Eye (tissue), 1 donor: ENCODE results near the gene MAP2K5.
A peak's percentile ranks its signal among the peaks of the same experiment; 100 is the strongest.

Experiments
- DNase-seq: peaks from one replicate; pipeline ENCODE4 v3.0.0-alpha.2; 2015

MAP2K5 gene

GRCh38 chr15:67827562-67828277, 285.2 kb downstream of the MAP2K5 start:
- peak; percentile 47 for DNase-seq

- peak; percentile 64 for DNase-seq
Measured at GRCh38 chr15:67828278-67828968, 285.9 kb downstream of the MAP2K5 start.

GRCh38 chr15:67828969-67829646, 286.6 kb downstream of the MAP2K5 start:
- DNase-seq: peak; percentile 58

- DNase-seq: peak; percentile 42
Measured at GRCh38 chr15:67829647-67830504, 287.4 kb downstream of the MAP2K5 start.

GRCh38 chr15:67831363-67831762, 288.9 kb downstream of the MAP2K5 start:
- DNase-seq: no peak

GRCh38 chr15:67832031-67832551, 289.6 kb downstream of the MAP2K5 start:
- DNase-seq: peak; percentile 67

- peak; percentile 79 for DNase-seq
Measured at GRCh38 chr15:67832897-67833709, 290.6 kb downstream of the MAP2K5 start.

- peak; percentile 82 for DNase-seq
Measured at GRCh38 chr15:67833710-67834511, 291.4 kb downstream of the MAP2K5 start.

- DNase-seq: peak; percentile 70
Measured at GRCh38 chr15:67834581-67835296, 292.2 kb downstream of the MAP2K5 start.

- peak; percentile 71 for DNase-seq
Measured at GRCh38 chr15:67835297-67836133, 293.0 kb downstream of the MAP2K5 start.

- no peak for DNase-seq
Measured at GRCh38 chr15:67836134-67836455, 293.6 kb downstream of the MAP2K5 start.

- DNase-seq: peak; percentile 88
Measured at GRCh38 chr15:67836477-67836876, 294.0 kb downstream of the MAP2K5 start.

GRCh38 chr15:67836955-67837354, 294.5 kb downstream of the MAP2K5 start:
- DNase-seq: no peak

- DNase-seq: peak; percentile 76
Measured at GRCh38 chr15:67838789-67839332, 296.4 kb downstream of the MAP2K5 start.

GRCh38 chr15:67839499-67839928, 297.0 kb downstream of the MAP2K5 start:
- DNase-seq: peak; percentile 80

- peak; percentile 97 for DNase-seq
Measured at GRCh38 chr15:67839929-67840748, 297.6 kb downstream of the MAP2K5 start, which contains the start of gene RNU6-1. Gene RNU6-1, minus strand, starts transcription at chr15:67840045.

GRCh38 chr15:67840749-67841512, 298.4 kb downstream of the MAP2K5 start:
- peak; percentile 87 for DNase-seq
